Left lung (tissue), 10 donors: ENCODE results near the gene NRG3. TPM values are rescaled to one million over a fixed set of nuclear protein-coding genes. Genes with fewer than 3 reads are reported as not detected.

Source experiments
- ATAC-seq: fragments of 200-7000 bp; cut with Tn5 transposase; one replicate; pipeline ENCODE4 v1.9.1; 2020; ENCODE audit warnings: moderate library complexity
- DNase-seq, 4 donors: peaks; one replicate each; pipeline ENCODE4 v3.0.0-alpha.2; 2013 to 2020
- H3K27ac ChIP-seq, 2 donors: fragments of 200-600 bp; sonication (generic) in 1 of 2; one replicate each; pipeline versions ENCODE4 v1.5.0 to v1.8.0; 2020 to 2021
- H3K27me3 ChIP-seq, 2 donors: fragments of 200-600 bp; sonication (generic) in 1 of 2; one replicate each; pipeline versions ENCODE4 v1.5.0 to v1.8.0; 2020 to 2021
- H3K36me3 ChIP-seq, 2 donors: fragments of 200-600 bp; sonication (generic) in 1 of 2; one replicate each; pipeline versions ENCODE4 v1.5.0 to v1.8.0; 2020 to 2021
- H3K4me1 ChIP-seq, 2 donors: fragments of 200-600 bp; one replicate each; pipeline ENCODE4 v1.8.0; 2021
- H3K4me3 ChIP-seq, 2 donors: fragments of 200-600 bp; sonication (generic) in 1 of 2; one replicate each; pipeline versions ENCODE4 v1.5.0 to v1.8.0; 2020 to 2021; ENCODE audit warnings: mild to moderate bottlenecking in 1 of 2
- H3K9me3 ChIP-seq, 2 donors: fragments of 200-600 bp; sonication (generic) in 1 of 2; one replicate each; pipeline versions ENCODE4 v1.5.0 to v1.8.0; 2020 to 2021
- CTCF ChIP-seq, 2 donors: fragments of 200-600 bp; sonication (generic) in 1 of 2; IDR thresholded peaks; one replicate each; pipeline versions ENCODE4 v1.5.0 to v1.8.0; 2021; ENCODE audit warnings: antibody characterized with exemption in 2 of 2
- intact Hi-C, 2 donors: fragments of 100-400 bp; cut with DNase I; formaldehyde crosslinking; loops; one replicate each; pipeline versions ENCODE4 v1.11.2 to v1.14.2; 2022
- polyA plus RNA-seq, 6 donors: library from polyadenylated mRNA; unstranded; fragments of 120-200 nt; gene quantifications; one replicate each; pipeline ENCODE4 v1.2.1, GENCODE V29; 2013; ENCODE audit not compliant: insufficient read length in 6 of 6
- total RNA-seq, 2 donors: library from RNA; stranded (reverse); fragmentation: NEBNext Ultra II Directional; extraction: Animal tissue kit (Norgen Biotek cat#: 25700); gene quantifications; one replicate each; pipeline ENCODE4 v1.2.1, GENCODE V29; 2021
- donor health status: DM: no; HTN: yes; CAD: no.
- donor health status: DM: no; HTN: no; CAD: no.

Gene NRG3
- total and polyA plus RNA-seq, 8 donors: 1.0 to 1.7 (median 1.1) TPM

GRCh38 chr10:82092111-82092510 is 217.1 kb downstream of the NRG3 start:
- Histone ChIP-seq H3K4me1 (no peaks in the 10 kb centered on the region), H3K27ac (no peak overlapping the region), H3K36me3 (no peaks in the 10 kb centered on the region), H3K4me3 (no peak overlapping the region), H3K9me3 (no peaks in the 10 kb centered on the region), H3K27me3 (no peaks in the 10 kb centered on the region)
- ATAC-seq: no peak
- no peak for TF ChIP-seq CTCF (IDR thresholded peaks at IDR 0.05)
- intact Hi-C loops: no loop called here
- no peak for DNase-seq

GRCh38 chr10:82124713-82125112 is 249.7 kb downstream of the NRG3 start:
- Histone ChIP-seq H3K27me3 (no peaks in the 10 kb centered on the region), H3K4me1 (no peaks in the 10 kb centered on the region), H3K4me3 (no peak overlapping the region), H3K27ac (no peak overlapping the region), H3K36me3 (no peaks in the 10 kb centered on the region), H3K9me3 (no peaks in the 10 kb centered on the region)
- intact Hi-C loops: no loop called here
- DNase-seq: no peak
- no peak for TF ChIP-seq CTCF (IDR thresholded peaks at IDR 0.05)
- ATAC-seq: no peak

GRCh38 chr10:82128527-82128926 is 253.5 kb downstream of the NRG3 start:
- no peak for TF ChIP-seq CTCF (IDR thresholded peaks at IDR 0.05)
- Histone ChIP-seq H3K27me3 (no peaks in the 10 kb centered on the region), H3K36me3 (no peaks in the 10 kb centered on the region), H3K4me1 (no peaks in the 10 kb centered on the region), H3K4me3 (no peak overlapping the region), H3K27ac (no peak overlapping the region), H3K9me3 (peaks cover 0 to 2% of the 10 kb centered on the region in 2 donors)
- no peak for DNase-seq
- intact Hi-C loops: no loop called here
- no peak for ATAC-seq

- DNase-seq (no peak), ATAC-seq (no peak)
- intact Hi-C loops: no loop called here
- Histone ChIP-seq H3K4me3 (no peak overlapping the region), H3K27me3 (no peaks in the 10 kb centered on the region), H3K9me3 (peaks cover 0 to 3% of the 10 kb centered on the region in 2 donors), H3K36me3 (no peaks in the 10 kb centered on the region), H3K4me1 (no peaks in the 10 kb centered on the region), H3K27ac (no peak overlapping the region)
- no peak for TF ChIP-seq CTCF (IDR thresholded peaks at IDR 0.05)
Observed at GRCh38 chr10:82136103-82136502, 261.1 kb downstream of the NRG3 start.

- H3K27ac ChIP-seq: no peak overlapping the region
- H3K4me3 ChIP-seq: no peak overlapping the region
- no peak for ATAC-seq
- H3K9me3 ChIP-seq: no peaks in the 10 kb centered on the region
- no peaks in the 10 kb centered on the region for H3K27me3 ChIP-seq
- DNase-seq: no peak
- no peak for TF ChIP-seq CTCF (IDR thresholded peaks at IDR 0.05)
- H3K4me1 ChIP-seq: no peaks in the 10 kb centered on the region
- no peaks in the 10 kb centered on the region for H3K36me3 ChIP-seq
- intact Hi-C loops: no loop called here
Observed at GRCh38 chr10:82144153-82144552, 269.2 kb downstream of the NRG3 start.
